Uterus (tissue), 2 donors: ENCODE data around the gene BHLHE41.

Experiments
- POLR2A ChIP-seq, 2 donors: fragments of 450-650 bp; IDR thresholded peaks; one replicate each; pipeline ENCODE4 v1.6.1; 2016; ENCODE audit warnings: antibody characterized with exemption in 2 of 2, mild to moderate bottlenecking in 1 of 2, moderate library complexity in 1 of 2
- TF ChIP-seq, protein P1 (sequence below), 4 experiments: fragments of 200-600 bp in 2 of 4; fragments of 450-650 bp in 2 of 4; sonication (generic) in 2 of 4; IDR thresholded peaks; one replicate each; pipeline ENCODE4 v1.5.1; 2016 to 2019; ENCODE audit warnings: antibody characterized with exemption in 4 of 4, mild to moderate bottlenecking in 2 of 4, moderate library complexity in 1 of 4

DNA sequence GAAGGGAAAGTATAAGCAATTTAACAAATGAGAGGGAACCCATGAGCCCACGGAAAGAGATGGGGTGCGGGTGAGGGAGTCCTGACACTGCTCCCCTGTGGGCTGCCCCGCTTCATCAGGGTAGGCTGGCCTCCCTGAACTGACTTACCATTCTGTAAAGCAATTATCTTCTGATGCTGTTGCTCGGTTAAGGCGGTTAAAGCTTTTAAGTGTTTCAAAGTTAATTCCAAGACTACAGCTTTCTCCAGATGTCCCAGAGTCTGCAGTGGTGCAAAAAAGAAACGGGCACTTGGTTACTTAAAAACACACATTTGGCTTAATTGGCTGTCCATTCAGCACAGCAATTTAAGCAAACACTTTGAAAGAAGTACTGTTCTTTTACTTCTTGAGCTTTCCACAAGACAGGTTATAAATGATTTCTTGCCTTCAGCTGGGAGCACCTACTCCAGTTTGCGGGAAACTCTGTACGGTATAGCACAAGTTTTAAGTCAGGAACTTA, 1.3 kb downstream of the BHLHE41 start:
- TF ChIP-seq, protein P1, sequence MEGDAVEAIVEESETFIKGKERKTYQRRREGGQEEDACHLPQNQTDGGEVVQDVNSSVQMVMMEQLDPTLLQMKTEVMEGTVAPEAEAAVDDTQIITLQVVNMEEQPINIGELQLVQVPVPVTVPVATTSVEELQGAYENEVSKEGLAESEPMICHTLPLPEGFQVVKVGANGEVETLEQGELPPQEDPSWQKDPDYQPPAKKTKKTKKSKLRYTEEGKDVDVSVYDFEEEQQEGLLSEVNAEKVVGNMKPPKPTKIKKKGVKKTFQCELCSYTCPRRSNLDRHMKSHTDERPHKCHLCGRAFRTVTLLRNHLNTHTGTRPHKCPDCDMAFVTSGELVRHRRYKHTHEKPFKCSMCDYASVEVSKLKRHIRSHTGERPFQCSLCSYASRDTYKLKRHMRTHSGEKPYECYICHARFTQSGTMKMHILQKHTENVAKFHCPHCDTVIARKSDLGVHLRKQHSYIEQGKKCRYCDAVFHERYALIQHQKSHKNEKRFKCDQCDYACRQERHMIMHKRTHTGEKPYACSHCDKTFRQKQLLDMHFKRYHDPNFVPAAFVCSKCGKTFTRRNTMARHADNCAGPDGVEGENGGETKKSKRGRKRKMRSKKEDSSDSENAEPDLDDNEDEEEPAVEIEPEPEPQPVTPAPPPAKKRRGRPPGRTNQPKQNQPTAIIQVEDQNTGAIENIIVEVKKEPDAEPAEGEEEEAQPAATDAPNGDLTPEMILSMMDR (IDR thresholded peaks at IDR 0.05): no peak
- no peak for TF ChIP-seq POLR2A (IDR thresholded peaks at IDR 0.05)
